Neutrophil (primary cell): Measurements from ENCODE around the gene OXT.
A peak's percentile ranks its signal among the peaks of the same experiment; 100 is the strongest.

Experiments used
- H3K27ac ChIP-seq: fragments of 200-600 bp; sonication (generic); 2 replicates; pipeline ENCODE4 v1.5.1; 2016; ENCODE audit warnings: mild to moderate bottlenecking, moderate library complexity
- H3K27me3 ChIP-seq: fragments of 200-600 bp; sonication (generic); 2 replicates; pipeline ENCODE4 v1.6.0; 2016; ENCODE audit warnings: mild to moderate bottlenecking
- H3K36me3 ChIP-seq: fragments of 200-600 bp; sonication (generic); 2 replicates; pipeline ENCODE4 v1.5.1; 2017
- H3K4me1 ChIP-seq, 2 experiments: fragments of 200-600 bp in 1 of 2; sonication (generic) in 1 of 2; 1 replicate in 1 of 2; 2 replicates in 1 of 2; pipeline versions ENCODE4 v1.5.1 to v1.6.1; 2013 to 2016; ENCODE audit warnings: low read depth in 1 of 2, low read length in 1 of 2, mild to moderate bottlenecking in 1 of 2, moderate library complexity in 1 of 2; ENCODE audit not compliant: control insufficient read depth in 1 of 2, insufficient read depth in 1 of 2
- H3K4me3 ChIP-seq, 2 experiments: fragments of 200-600 bp in 1 of 2; sonication (generic) in 1 of 2; 1 replicate in 1 of 2; 2 replicates in 1 of 2; pipeline ENCODE4 v1.5.1; 2013 to 2016; ENCODE audit warnings: low read depth in 1 of 2, low read length in 1 of 2, mild to moderate bottlenecking in 1 of 2, moderate library complexity in 1 of 2
- H3K9me3 ChIP-seq: fragments of 200-600 bp; sonication (generic); 2 replicates; pipeline ENCODE4 v1.5.1; 2016
- CTCF ChIP-seq: fragments of 200-600 bp; sonication (generic); IDR thresholded peaks from 2 replicates; pipeline ENCODE4 v1.5.1; 2016; ENCODE audit warnings: antibody characterized with exemption

OXT gene

GRCh38 chr20:3107464-3108025 lies 36.1 kb downstream of the OXT start:
- peaks cover 7% of the 10 kb centered on the region for H3K36me3 ChIP-seq
- no peaks in the 10 kb centered on the region for H3K27me3 ChIP-seq
- H3K9me3 ChIP-seq: no peaks in the 10 kb centered on the region
- H3K27ac ChIP-seq: peak overlapping the region; percentile 69
- peaks cover 64 to 69% of the 10 kb centered on the region in 2 experiments for H3K4me1 ChIP-seq
- TF ChIP-seq CTCF: no peak
- no peak overlapping the region for H3K4me3 ChIP-seq

GRCh38 chr20:3109350-3110302 lies 38.2 kb downstream of the OXT start:
- H3K4me3 ChIP-seq: no peak overlapping the region
- no peak for TF ChIP-seq CTCF
- no peaks in the 10 kb centered on the region for H3K27me3 ChIP-seq
- H3K4me1 ChIP-seq: peaks cover 82% of the 10 kb centered on the region in 2 experiments
- H3K36me3 ChIP-seq: peaks cover 7% of the 10 kb centered on the region
- H3K27ac ChIP-seq: peak overlapping the region; percentile 64
- no peaks in the 10 kb centered on the region for H3K9me3 ChIP-seq

- Histone ChIP-seq H3K4me1 (peaks cover 90 to 92% of the 10 kb centered on the region in 2 experiments), H3K36me3 (peaks cover 7% of the 10 kb centered on the region), H3K27ac (peak overlapping the region; percentile 79), H3K4me3 (no peak overlapping the region), H3K9me3 (no peaks in the 10 kb centered on the region), H3K27me3 (no peaks in the 10 kb centered on the region)
- no peak for TF ChIP-seq CTCF
Measured at GRCh38 chr20:3111507-3111906, 40.1 kb downstream of the OXT start.

GRCh38 chr20:3111995-3112394 lies 40.6 kb downstream of the OXT start:
- H3K4me3 ChIP-seq: no peak overlapping the region
- no peaks in the 10 kb centered on the region for H3K9me3 ChIP-seq
- no peak for TF ChIP-seq CTCF
- peaks cover 7% of the 10 kb centered on the region for H3K36me3 ChIP-seq
- peak overlapping the region; percentile 79 for H3K27ac ChIP-seq
- no peaks in the 10 kb centered on the region for H3K27me3 ChIP-seq
- H3K4me1 ChIP-seq: peaks cover 85 to 87% of the 10 kb centered on the region in 2 experiments

- Histone ChIP-seq H3K36me3 (peaks cover 10% of the 10 kb centered on the region), H3K9me3 (no peaks in the 10 kb centered on the region), H3K4me1 (peaks cover 53 to 56% of the 10 kb centered on the region in 2 experiments), H3K4me3 (no peak overlapping the region), H3K27me3 (no peaks in the 10 kb centered on the region), H3K27ac (peak overlapping the region; percentile 38)
- TF ChIP-seq CTCF: peak; percentile 60
Measured at GRCh38 chr20:3115190-3116107, 44.0 kb downstream of the OXT start.
